Measurements from ENCODE around the gene ALDH8A1.

The ALDH8A1 gene

GRCh38 chr6:134980846-134981245 lies 30.9 kb upstream of the ALDH8A1 start:
- Histone ChIP-seq H3K79me2 (ENCODE audit: control insufficient read depth, low read length) (no peaks in the 10 kb centered on the region), H3K4me3 (ENCODE audit: low read length) (no peak overlapping the region), H3K9me2 (replicated peaks; ENCODE audit: control insufficient read depth, low read length) (no peaks in the 10 kb centered on the region), H3K4me1 (ENCODE audit: control insufficient read depth, low read length) (no peaks in the 10 kb centered on the region), H3F3A (ENCODE audit: control insufficient read depth, insufficient read depth) (no peaks in the 10 kb centered on the region), H3K27me3 (ENCODE audit: control insufficient read depth, low read length) (no peaks in the 10 kb centered on the region), H3K9me3 (ENCODE audit: control insufficient read depth, insufficient read depth, low read length) (no peaks in the 10 kb centered on the region), H3K27ac (ENCODE audit: low read depth, low read length) (no peak overlapping the region), H3K4me2 (ENCODE audit: low read length) (no peak overlapping the region), H4K20me1 (ENCODE audit: control insufficient read depth, insufficient read depth, low read depth, low read length) (no peaks in the 10 kb centered on the region), H3K36me3 (ENCODE audit: control insufficient read depth, low read length) (peaks cover 77% of the 10 kb centered on the region)
- no peak for TF ChIP-seq EZH2phosphoT487 (IDR thresholded peaks at IDR 0.05; ENCODE audit: borderline replicate concordance, low read length)
- no peak for TF ChIP-seq CTCF (IDR thresholded peaks at IDR 0.05; ENCODE audit: low read depth, low read length, poor library complexity, severe bottlenecking)

GRCh38 chr6:134979142-134979541 lies 29.2 kb upstream of the ALDH8A1 start:
- Histone ChIP-seq H3K27me3 (ENCODE audit: control insufficient read depth, low read length) (no peaks in the 10 kb centered on the region), H3K79me2 (ENCODE audit: control insufficient read depth, low read length) (no peaks in the 10 kb centered on the region), H3K9me2 (replicated peaks; ENCODE audit: control insufficient read depth, low read length) (no peaks in the 10 kb centered on the region), H4K20me1 (ENCODE audit: control insufficient read depth, insufficient read depth, low read depth, low read length) (no peaks in the 10 kb centered on the region), H3F3A (ENCODE audit: control insufficient read depth, insufficient read depth) (no peaks in the 10 kb centered on the region), H3K4me1 (ENCODE audit: control insufficient read depth, low read length) (no peaks in the 10 kb centered on the region), H3K9me3 (ENCODE audit: control insufficient read depth, insufficient read depth, low read length) (no peaks in the 10 kb centered on the region), H3K36me3 (ENCODE audit: control insufficient read depth, low read length) (peaks cover 77% of the 10 kb centered on the region), H3K27ac (ENCODE audit: low read depth, low read length) (no peak overlapping the region), H3K4me2 (ENCODE audit: low read length) (no peak overlapping the region), H3K4me3 (ENCODE audit: low read length) (no peak overlapping the region)
- TF ChIP-seq EZH2phosphoT487 (IDR thresholded peaks at IDR 0.05; ENCODE audit: borderline replicate concordance, low read length) (no peak), CTCF (IDR thresholded peaks at IDR 0.05; ENCODE audit: low read depth, low read length, poor library complexity, severe bottlenecking) (no peak)

- H3K27me3 ChIP-seq (ENCODE audit: control insufficient read depth, low read length) = no peaks in the 10 kb centered on the region
- no peak for TF ChIP-seq CTCF (IDR thresholded peaks at IDR 0.05; ENCODE audit: low read depth, low read length, poor library complexity, severe bottlenecking)
- no peak for TF ChIP-seq EZH2phosphoT487 (IDR thresholded peaks at IDR 0.05; ENCODE audit: borderline replicate concordance, low read length)
- no peaks in the 10 kb centered on the region for H3K4me1 ChIP-seq (ENCODE audit: control insufficient read depth, low read length)
- H3F3A ChIP-seq (ENCODE audit: control insufficient read depth, insufficient read depth) = no peaks in the 10 kb centered on the region
- H3K27ac ChIP-seq (ENCODE audit: low read depth, low read length) = no peak overlapping the region
- H3K4me3 ChIP-seq (ENCODE audit: low read length) = no peak overlapping the region
- no peak overlapping the region for H3K4me2 ChIP-seq (ENCODE audit: low read length)
- no peaks in the 10 kb centered on the region for H3K9me2 ChIP-seq (replicated peaks; ENCODE audit: control insufficient read depth, low read length)
- peaks cover 41% of the 10 kb centered on the region for H3K36me3 ChIP-seq (ENCODE audit: control insufficient read depth, low read length)
- no peaks in the 10 kb centered on the region for H3K79me2 ChIP-seq (ENCODE audit: control insufficient read depth, low read length)
- H4K20me1 ChIP-seq (ENCODE audit: control insufficient read depth, insufficient read depth, low read depth, low read length) = no peaks in the 10 kb centered on the region
- no peaks in the 10 kb centered on the region for H3K9me3 ChIP-seq (ENCODE audit: control insufficient read depth, insufficient read depth, low read length)
These were observed 24.5 kb upstream of the ALDH8A1 start for GRCh38 chr6:134974370-134974769.

- no peaks in the 10 kb centered on the region for H3K4me1 ChIP-seq (ENCODE audit: control insufficient read depth, low read length)
- H3K27ac ChIP-seq (ENCODE audit: low read depth, low read length) = no peak overlapping the region
- peaks cover 36% of the 10 kb centered on the region for H3K36me3 ChIP-seq (ENCODE audit: control insufficient read depth, low read length)
- H3F3A ChIP-seq (ENCODE audit: control insufficient read depth, insufficient read depth) = no peaks in the 10 kb centered on the region
- H3K79me2 ChIP-seq (ENCODE audit: control insufficient read depth, low read length) = no peaks in the 10 kb centered on the region
- TF ChIP-seq CTCF (IDR thresholded peaks at IDR 0.05; ENCODE audit: low read depth, low read length, poor library complexity, severe bottlenecking) (no peak), EZH2phosphoT487 (IDR thresholded peaks at IDR 0.05; ENCODE audit: borderline replicate concordance, low read length) (no peak)
- H3K4me2 ChIP-seq (ENCODE audit: low read length) = no peak overlapping the region
- no peaks in the 10 kb centered on the region for H3K27me3 ChIP-seq (ENCODE audit: control insufficient read depth, low read length)
- H3K4me3 ChIP-seq (ENCODE audit: low read length) = no peak overlapping the region
- H3K9me2 ChIP-seq (replicated peaks; ENCODE audit: control insufficient read depth, low read length) = no peaks in the 10 kb centered on the region
- H3K9me3 ChIP-seq (ENCODE audit: control insufficient read depth, insufficient read depth, low read length) = no peaks in the 10 kb centered on the region
- H4K20me1 ChIP-seq (ENCODE audit: control insufficient read depth, insufficient read depth, low read depth, low read length) = no peaks in the 10 kb centered on the region
These were observed 17.8 kb upstream of the ALDH8A1 start for GRCh38 chr6:134967711-134968110.

Measured in DOHH2 (cell line).